Activated CD4-positive, CD25-positive, alpha-beta regulatory T cell (primary cell): Measurements from ENCODE around the gene SETD1B.
"Not testable (repeated sequence)": the region's sequence is repeated elsewhere in the genome, so short reads cannot be mapped to it uniquely, and the experiment has no call there.

Source experiments
- DNase-seq, 4 experiments: peaks; one replicate each; lab custom pipeline; 2025; lab: John Stamatoyannopoulos, UW

Gene SETD1B

GRCh38 chr12:121780429-121780828 lies 23.4 kb upstream of the SETD1B start:
- no peak for DNase-seq

GRCh38 chr12:121781484-121781997 lies 22.3 kb upstream of the SETD1B start:
- DNase-seq, result no peak

- peak in 1 of 4 experiments; percentile 32 for DNase-seq
Observed at GRCh38 chr12:121781998-121782979, 21.5 kb upstream of the SETD1B start.

- no peak for DNase-seq
Observed at GRCh38 chr12:121783766-121784165, 20.0 kb upstream of the SETD1B start.

- DNase-seq, result no peak
Observed at GRCh38 chr12:121784460-121784859, 19.3 kb upstream of the SETD1B start.

GRCh38 chr12:121786440-121786825 lies 17.4 kb upstream of the SETD1B start:
- DNase-seq, result no peak

GRCh38 chr12:121787063-121788025 lies 16.5 kb upstream of the SETD1B start:
- peak in 2 of 4 experiments; percentile 20 to 33 for DNase-seq

- DNase-seq, result no peak
Observed at GRCh38 chr12:121788176-121788818, 15.5 kb upstream of the SETD1B start.

GRCh38 chr12:121789233-121789781 lies 14.5 kb upstream of the SETD1B start:
- DNase-seq, result peak in 1 of 4 experiments; percentile 32

- peak; percentile 74 to 94 (median 86) for DNase-seq
Observed at GRCh38 chr12:121789800-121790728, 13.7 kb upstream of the SETD1B start.

- not testable (repeated sequence) for DNase-seq
Observed at GRCh38 chr12:121790785-121791184, 13.0 kb upstream of the SETD1B start.

GRCh38 chr12:121791671-121792551 lies 11.9 kb upstream of the SETD1B start:
- no peak for DNase-seq

GRCh38 chr12:121792607-121793439 lies 11.0 kb upstream of the SETD1B start:
- DNase-seq, result peak in 2 of 4 experiments; percentile 29 to 37

- DNase-seq, result peak; percentile 49 to 60 (median 57)
Observed at GRCh38 chr12:121793440-121793837, 10.4 kb upstream of the SETD1B start, which contains the start of gene RHOF. Gene RHOF, minus strand, starts transcription at chr12:121793688. Its CDS starts 55 bp downstream, at chr12:121793633.

- peak; percentile 88 to 94 (median 90) for DNase-seq
Observed at GRCh38 chr12:121793838-121794533, 9.8 kb upstream of the SETD1B start.

- peak in 2 of 4 experiments; percentile 37 to 52 for DNase-seq
Observed at GRCh38 chr12:121794534-121795033, 9.2 kb upstream of the SETD1B start.
